Psoas muscle (tissue), 8 donors: ENCODE data around the gene ALOX15B. TPM values are rescaled to one million over a fixed set of nuclear protein-coding genes. Genes with fewer than 3 reads are reported as not detected.

Source experiments
- ATAC-seq, 4 donors: fragments of 200-7000 bp; cut with Tn5 transposase; one replicate each; pipeline ENCODE4 v1.9.1; 2020; ENCODE audit warnings: moderate library complexity in 3 of 4, mild to moderate bottlenecking in 2 of 4
- DNase-seq, 2 donors: peaks; one replicate each; pipeline ENCODE4 v3.0.0-alpha.2; 2020
- H3K27ac ChIP-seq: fragments of 200-600 bp; one replicate; pipeline ENCODE4 v1.8.0; 2022
- H3K27me3 ChIP-seq, 3 donors: fragments of 200-600 bp in 1 of 3; one replicate each; pipeline versions ENCODE4 v1.6.1 to v1.8.0; 2013 to 2022; ENCODE audit warnings: low read length in 2 of 3, mild to moderate bottlenecking in 2 of 3, moderate library complexity in 1 of 3; ENCODE audit not compliant: insufficient read depth in 3 of 3
- H3K36me3 ChIP-seq, 2 donors: fragments of 200-600 bp in 1 of 2; one replicate each; pipeline versions ENCODE4 v1.6.1 to v1.8.0; 2013 to 2022; ENCODE audit warnings: low read depth in 1 of 2, mild to moderate bottlenecking in 1 of 2, moderate library complexity in 1 of 2; ENCODE audit not compliant: insufficient read depth in 1 of 2
- H3K4me1 ChIP-seq: fragments of 200-600 bp; one replicate; pipeline ENCODE4 v1.8.0; 2022
- H3K4me3 ChIP-seq: fragments of 200-600 bp; one replicate; pipeline ENCODE4 v1.8.0; 2022; ENCODE audit warnings: mild to moderate bottlenecking
- H3K9me3 ChIP-seq: fragments of 200-600 bp; one replicate; pipeline ENCODE4 v1.8.0; 2022
- WGBS, 3 donors: extraction: QIAGEN DNeasy Blood & Tissue Kit; methylation state at CpG; one replicate each; pipeline versions ENCODE4 v1.1.6 to v1.1.7; 2013; 5-methylcytosine and 5-hydroxymethylcytosine counted together
- intact Hi-C, 2 donors: fragments of 100-400 bp; cut with DNase I; formaldehyde crosslinking; loops; one replicate each; pipeline versions ENCODE4 v1.11.0 to v1.14.2; 2022
- polyA plus RNA-seq, 3 donors: library from polyadenylated mRNA; stranded (reverse); fragments of 200-250 nt; gene quantifications; one replicate each; pipeline ENCODE4 v1.2.3, GENCODE V29; 2013
- total RNA-seq, 4 donors: library from RNA; stranded (reverse); fragmentation: NEBNext Ultra II Directional in 2 of 4; extraction: Animal tissue kit (Norgen Biotek cat#: 25700) in 2 of 4; gene quantifications; one replicate each; pipeline versions ENCODE4 v1.2.1 to v1.2.4, GENCODE V29; 2021 to 2023
- TF ChIP-seq, protein P1 (sequence below): fragments of 200-600 bp; IDR thresholded peaks from one replicate; pipeline ENCODE4 v1.8.0; 2022; ENCODE audit warnings: antibody characterized with exemption
- donor health status: healthy with polysubstance abuse.
- donor health status: DM: no; HTN: no; CAD: no; lungs with moderate emphysema.
- donor health status: Bipolar disorder and iron deficiency.
- donor health status: healthy.
- donor health status: DM: yes; HTN: yes; CAD: no.
- donor health status: DM: no; HTN: no; CAD: no.
- donor health status: DM: no; HTN: no; CAD: no.
- donor health status: DM: yes; HTN: yes; CAD: no.

The ALOX15B gene
- total and polyA plus RNA-seq, 7 donors: 0.09 to 1.1 (median 0.32) TPM; not detected in 2

DNA sequence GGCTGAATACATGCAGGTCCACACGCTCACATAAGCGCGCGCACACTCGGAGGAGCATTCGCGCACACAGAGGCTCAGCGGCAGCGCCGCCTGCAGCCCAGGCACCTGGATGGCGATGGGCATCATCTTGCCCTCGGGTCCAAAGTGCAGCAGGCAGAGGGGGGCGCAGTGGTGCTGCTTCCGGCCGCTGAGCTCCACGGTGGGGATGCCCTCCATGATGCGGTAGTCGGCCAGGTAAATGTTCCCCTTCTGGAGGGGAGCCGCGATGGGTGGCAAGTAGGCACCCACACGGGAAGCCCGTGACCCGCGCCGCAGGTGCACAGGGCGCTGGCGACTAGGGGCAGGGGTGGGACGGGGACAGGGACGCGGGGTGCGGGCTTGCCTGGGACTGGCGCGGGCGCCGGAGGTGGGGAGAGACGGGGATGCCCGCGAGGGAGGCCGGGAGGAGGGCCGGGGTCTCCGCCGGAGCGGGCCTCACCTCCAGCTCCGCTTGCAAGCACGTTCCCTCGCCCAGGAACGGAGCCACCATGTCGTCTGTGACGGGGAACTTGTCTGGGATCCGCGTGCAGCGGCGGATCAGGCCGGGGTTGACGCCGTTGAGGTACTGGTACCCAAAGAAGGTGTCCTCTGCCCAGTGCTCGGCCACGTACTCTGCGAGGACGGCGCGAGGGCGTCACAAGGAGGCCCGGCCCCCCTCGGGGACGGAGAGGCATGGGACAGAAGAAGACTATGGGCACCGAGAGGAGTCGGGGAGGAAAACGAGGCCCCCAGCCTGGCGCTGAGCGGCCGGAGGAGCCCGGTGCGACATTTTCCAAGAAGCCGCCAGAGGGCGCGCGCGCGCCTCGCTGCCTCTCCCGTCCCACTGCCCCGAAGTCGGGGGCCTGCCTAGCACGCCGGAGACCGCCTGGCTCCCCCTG is 40.7 kb downstream of the ALOX15B start:
- 1% methylated on average over 57 to 87 of the region's 87 CpGs for WGBS, 3 donors
- Histone ChIP-seq H3K9me3 (no peaks in the 10 kb centered on the region), H3K27me3 (peaks cover 0 to 62% (median 13%) of the 10 kb centered on the region in 3 donors), H3K27ac (no peak overlapping the region), H3K4me1 (peaks cover 9% of the 10 kb centered on the region), H3K36me3 (no peaks in the 10 kb centered on the region), H3K4me3 (peak overlapping the region; percentile 62)
- TF ChIP-seq, protein P1, sequence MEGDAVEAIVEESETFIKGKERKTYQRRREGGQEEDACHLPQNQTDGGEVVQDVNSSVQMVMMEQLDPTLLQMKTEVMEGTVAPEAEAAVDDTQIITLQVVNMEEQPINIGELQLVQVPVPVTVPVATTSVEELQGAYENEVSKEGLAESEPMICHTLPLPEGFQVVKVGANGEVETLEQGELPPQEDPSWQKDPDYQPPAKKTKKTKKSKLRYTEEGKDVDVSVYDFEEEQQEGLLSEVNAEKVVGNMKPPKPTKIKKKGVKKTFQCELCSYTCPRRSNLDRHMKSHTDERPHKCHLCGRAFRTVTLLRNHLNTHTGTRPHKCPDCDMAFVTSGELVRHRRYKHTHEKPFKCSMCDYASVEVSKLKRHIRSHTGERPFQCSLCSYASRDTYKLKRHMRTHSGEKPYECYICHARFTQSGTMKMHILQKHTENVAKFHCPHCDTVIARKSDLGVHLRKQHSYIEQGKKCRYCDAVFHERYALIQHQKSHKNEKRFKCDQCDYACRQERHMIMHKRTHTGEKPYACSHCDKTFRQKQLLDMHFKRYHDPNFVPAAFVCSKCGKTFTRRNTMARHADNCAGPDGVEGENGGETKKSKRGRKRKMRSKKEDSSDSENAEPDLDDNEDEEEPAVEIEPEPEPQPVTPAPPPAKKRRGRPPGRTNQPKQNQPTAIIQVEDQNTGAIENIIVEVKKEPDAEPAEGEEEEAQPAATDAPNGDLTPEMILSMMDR: peak; percentile 86
- peak; percentile 75 to 86 for DNase-seq
- intact Hi-C loops: loop anchor here (1.0 to 5.0 kb wide), 2 partner anchors 38 to 39 kb away; partner anchors contain the start of gene ALOXE3 (in 2 of the 2)
- ATAC-seq: peak; percentile 86 to 98 (median 90)

DNA sequence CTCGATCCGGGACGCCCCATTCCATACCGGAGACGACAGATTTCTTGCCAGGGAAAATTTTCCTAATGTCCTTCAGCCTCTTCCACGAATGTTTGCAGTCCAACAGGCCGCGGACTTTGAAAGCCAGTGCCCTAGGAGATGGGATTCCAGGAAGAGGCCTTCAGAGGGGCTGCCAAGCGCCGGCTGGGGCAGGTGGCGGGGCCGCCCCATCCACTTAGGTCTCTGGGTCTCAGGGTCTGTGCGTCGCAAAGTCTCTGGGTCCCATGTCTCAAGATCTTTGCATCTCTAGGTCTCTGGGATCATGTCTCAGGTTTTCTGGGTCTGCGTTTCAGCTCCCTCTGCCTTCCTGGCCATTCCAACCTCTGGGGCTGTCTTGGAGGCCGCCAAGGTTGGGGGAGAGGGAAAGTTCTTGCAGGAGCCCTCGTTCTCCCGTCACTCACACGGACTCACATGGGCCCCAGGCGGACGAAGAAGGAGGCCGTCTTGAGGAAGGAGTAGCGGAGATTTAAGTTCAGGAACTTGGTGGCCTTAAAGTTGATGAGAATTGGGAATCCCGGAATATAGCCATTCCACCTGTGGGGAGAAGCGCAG is 41.4 kb downstream of the ALOX15B start:
- intact Hi-C loops: loop anchor here (1.0 to 5.0 kb wide), 2 partner anchors 37 to 38 kb away; partner anchors contain the start of gene ALOXE3 (in 2 of the 2)
- Histone ChIP-seq H3K36me3 (no peaks in the 10 kb centered on the region), H3K4me3 (peak overlapping the region; percentile 62), H3K27ac (no peak overlapping the region), H3K9me3 (no peaks in the 10 kb centered on the region), H3K4me1 (peaks cover 9% of the 10 kb centered on the region), H3K27me3 (peaks cover 0 to 59% (median 6%) of the 10 kb centered on the region in 3 donors)
- ATAC-seq: peak in 2 of 4 donors; percentile 27 to 41
- no peak for DNase-seq
- TF ChIP-seq, protein P1: no peak
- 21 to 22% (median 22%) methylated on average over 25 of the region's 25 CpGs for WGBS, 3 donors

DNA sequence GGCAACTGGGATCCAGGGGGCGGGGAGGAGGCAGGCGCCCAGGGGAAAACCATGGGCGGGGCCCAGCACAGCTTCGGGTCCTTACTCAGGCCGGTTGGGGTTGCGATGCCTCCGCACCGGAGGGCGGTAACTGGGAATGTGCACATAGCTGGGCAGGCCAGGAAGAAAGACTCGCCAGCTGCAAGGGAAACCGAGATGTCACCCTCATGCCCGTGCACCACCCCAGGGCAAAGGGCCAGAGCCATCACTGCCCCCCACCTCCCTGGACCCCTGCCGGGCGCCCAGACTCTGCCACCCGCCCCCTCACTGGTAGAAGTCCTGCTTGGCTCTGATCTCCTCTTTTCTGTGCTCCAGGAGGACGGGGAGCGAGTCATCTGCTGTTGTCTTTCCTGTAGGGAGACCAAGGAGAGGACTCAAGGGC is 42.0 kb downstream of the ALOX15B start:
- no peak for ATAC-seq
- DNase-seq: no peak
- H3K36me3 ChIP-seq: no peaks in the 10 kb centered on the region
- peaks cover 9% of the 10 kb centered on the region for H3K4me1 ChIP-seq
- WGBS, 3 donors: 45 to 54% (median 45%) methylated on average over 17 of the region's 17 CpGs
- intact Hi-C loops: loop anchor here (1.0 to 5.0 kb wide), 2 partner anchors 36 to 37 kb away; partner anchors contain the start of gene ALOXE3 (in 2 of the 2)
- TF ChIP-seq, protein P1: no peak
- H3K27ac ChIP-seq: no peak overlapping the region
- H3K4me3 ChIP-seq: no peak overlapping the region
- H3K9me3 ChIP-seq: no peaks in the 10 kb centered on the region
- peaks cover 0 to 54% (median 4%) of the 10 kb centered on the region in 3 donors for H3K27me3 ChIP-seq

DNA sequence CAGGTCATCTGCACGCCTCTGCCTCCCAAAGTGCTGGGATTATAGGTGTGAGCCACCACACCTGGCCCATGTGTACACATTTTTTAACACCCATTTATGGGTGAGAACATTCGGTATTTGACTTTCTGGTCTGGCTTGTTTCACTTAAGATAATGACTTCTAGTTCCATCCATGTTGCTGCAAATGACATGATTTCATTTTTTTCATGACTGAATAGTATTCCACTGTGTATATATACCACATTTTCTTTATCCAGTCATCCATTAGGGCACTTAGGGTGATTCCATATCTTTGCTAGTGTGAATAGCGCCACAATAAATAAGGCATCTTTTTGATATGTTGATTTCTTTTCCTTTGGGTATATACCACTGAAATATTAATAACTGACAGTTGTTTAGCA is 43.0 kb downstream of the ALOX15B start:
- TF ChIP-seq, protein P1: no peak
- DNase-seq (no peak), ATAC-seq (no peak)
- no peaks in the 10 kb centered on the region for H3K9me3 ChIP-seq
- H3K36me3 ChIP-seq: no peaks in the 10 kb centered on the region
- peaks cover 9% of the 10 kb centered on the region for H3K4me1 ChIP-seq
- 92 to 96% (median 93%) methylated on average over 3 of the region's 3 CpGs for WGBS, 3 donors
- no peak overlapping the region for H3K4me3 ChIP-seq
- intact Hi-C loops: loop anchor here in 1 of 2 donors (5.0 kb wide), 1 partner anchor 35 kb away; the partner anchor contains the start of gene ALOXE3
- H3K27me3 ChIP-seq: peaks cover 0 to 47% (median 2%) of the 10 kb centered on the region in 3 donors
- no peak overlapping the region for H3K27ac ChIP-seq
